ENCODE measurements around the gene PBX3. TPM values are rescaled to one million over a fixed set of nuclear protein-coding genes. Genes with fewer than 3 reads are reported as not detected.

The PBX3 gene
- total and polyA plus RNA-seq, 3 donors from 2014 or later = 21.0 to 56.1 (median 48.0) TPM

GRCh38 chr9:125914411-125914810 is 167.2 kb downstream of the PBX3 start:
- Histone ChIP-seq H3K27ac (no peak overlapping the region), H3K9me3 (no peaks in the 10 kb centered on the region), H3K4me1 (no peaks in the 10 kb centered on the region), H3K27me3 (no peaks in the 10 kb centered on the region), H3K36me3 (ENCODE audit: low read depth, missing control alignments) (no peaks in the 10 kb centered on the region), H3K4me3 (no peak overlapping the region)
- DNase-seq = no peak
- WGBS, 2 donors = 71 to 94% methylated on average over 1 of the region's 1 CpG
- intact Hi-C loops (cut with DNase I; ENCODE audit: low total_unique reads) = no loop called here
- no peak for TF ChIP-seq POLR2A (IDR thresholded peaks at IDR 0.05)
- TF ChIP-seq CTCF (IDR thresholded peaks at IDR 0.05) = no peak

- Histone ChIP-seq H3K4me1 (no peaks in the 10 kb centered on the region), H3K27ac (no peak overlapping the region), H3K27me3 (no peaks in the 10 kb centered on the region), H3K36me3 (ENCODE audit: low read depth, missing control alignments) (no peaks in the 10 kb centered on the region), H3K9me3 (no peaks in the 10 kb centered on the region), H3K4me3 (no peak overlapping the region)
- DNase-seq = no peak
- WGBS, 2 donors = 91 to 94% methylated on average over 8 of the region's 8 CpGs
- TF ChIP-seq CTCF (IDR thresholded peaks at IDR 0.05) = no peak
- TF ChIP-seq POLR2A (IDR thresholded peaks at IDR 0.05) = no peak
- intact Hi-C loops (cut with DNase I; ENCODE audit: low total_unique reads) = no loop called here
Observed at GRCh38 chr9:125915606-125916005, 168.4 kb downstream of the PBX3 start.

GRCh38 chr9:125919565-125919964 is 172.4 kb downstream of the PBX3 start:
- no peak overlapping the region for H3K27ac ChIP-seq
- DNase-seq = no peak
- H3K9me3 ChIP-seq = no peaks in the 10 kb centered on the region
- no peaks in the 10 kb centered on the region for H3K27me3 ChIP-seq
- no peaks in the 10 kb centered on the region for H3K4me1 ChIP-seq
- intact Hi-C loops (cut with DNase I; ENCODE audit: low total_unique reads) = no loop called here
- no peak for TF ChIP-seq POLR2A (IDR thresholded peaks at IDR 0.05)
- no peak for TF ChIP-seq CTCF (IDR thresholded peaks at IDR 0.05)
- H3K4me3 ChIP-seq = no peak overlapping the region
- H3K36me3 ChIP-seq (ENCODE audit: low read depth, missing control alignments) = no peaks in the 10 kb centered on the region

- H3K4me1 ChIP-seq = no peaks in the 10 kb centered on the region
- no peak for DNase-seq
- H3K27ac ChIP-seq = no peak overlapping the region
- intact Hi-C loops (cut with DNase I; ENCODE audit: low total_unique reads) = no loop called here
- H3K27me3 ChIP-seq = no peaks in the 10 kb centered on the region
- 94 to 95% methylated on average over 2 of the region's 2 CpGs for WGBS, 2 donors
- H3K36me3 ChIP-seq (ENCODE audit: low read depth, missing control alignments) = no peaks in the 10 kb centered on the region
- no peak overlapping the region for H3K4me3 ChIP-seq
- H3K9me3 ChIP-seq = no peaks in the 10 kb centered on the region
- TF ChIP-seq CTCF (IDR thresholded peaks at IDR 0.05) (no peak), POLR2A (IDR thresholded peaks at IDR 0.05) (no peak)
Observed at GRCh38 chr9:125920402-125920801, 173.2 kb downstream of the PBX3 start.

- DNase-seq = no peak
- no peaks in the 10 kb centered on the region for H3K27me3 ChIP-seq
Observed at GRCh38 chr9:125922854-125923253, 175.7 kb downstream of the PBX3 start.

More at GRCh38 chr9:125922854-125923253, 175.7 kb downstream of the PBX3 start:
- 74 to 81% methylated on average over 1 of the region's 1 CpG for WGBS, 2 donors
- Histone ChIP-seq H3K4me3 (no peak overlapping the region), H3K9me3 (no peaks in the 10 kb centered on the region), H3K27ac (no peak overlapping the region), H3K36me3 (ENCODE audit: low read depth, missing control alignments) (no peaks in the 10 kb centered on the region), H3K4me1 (no peaks in the 10 kb centered on the region)
- intact Hi-C loops (cut with DNase I; ENCODE audit: low total_unique reads) = no loop called here
- TF ChIP-seq POLR2A (IDR thresholded peaks at IDR 0.05) = no peak
- TF ChIP-seq CTCF (IDR thresholded peaks at IDR 0.05) = no peak
